Endometrium (tissue), 2 donors: ENCODE results near the gene BSND.

Experiments used
- FAIRE-seq: peaks from 2 replicates; lab custom pipeline; 2012; peaks lifted over from hg19 to GRCh38; lab: Jason Lieb, UNC
- donor health status: control.
- donor health status: control.

The BSND gene

GRCh38 chr1:55048453-55049270 lies 49.9 kb downstream of the BSND start:
- no peak for FAIRE-seq

- FAIRE-seq: no peak
Observed at GRCh38 chr1:55049271-55049913, 50.7 kb downstream of the BSND start.

DNA sequence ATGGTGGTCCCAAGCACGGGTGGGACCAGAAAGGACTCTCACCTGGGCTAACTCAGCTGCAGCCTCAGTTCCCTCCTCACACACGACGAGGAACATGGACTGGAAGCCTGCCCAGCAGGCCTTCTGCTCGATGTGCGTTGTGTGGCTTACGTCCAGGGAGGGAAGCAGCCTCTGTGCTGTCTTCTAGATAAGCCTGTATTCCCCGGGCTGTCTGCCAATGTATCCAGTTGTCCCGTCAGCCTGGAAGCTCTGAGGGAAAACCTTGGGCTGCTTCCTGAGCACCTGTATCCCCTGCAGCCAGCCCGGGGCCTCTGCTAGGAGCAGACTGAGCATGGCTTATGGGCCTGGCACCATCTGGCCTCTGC lies 51.2 kb downstream of the BSND start:
- FAIRE-seq: no peak

DNA sequence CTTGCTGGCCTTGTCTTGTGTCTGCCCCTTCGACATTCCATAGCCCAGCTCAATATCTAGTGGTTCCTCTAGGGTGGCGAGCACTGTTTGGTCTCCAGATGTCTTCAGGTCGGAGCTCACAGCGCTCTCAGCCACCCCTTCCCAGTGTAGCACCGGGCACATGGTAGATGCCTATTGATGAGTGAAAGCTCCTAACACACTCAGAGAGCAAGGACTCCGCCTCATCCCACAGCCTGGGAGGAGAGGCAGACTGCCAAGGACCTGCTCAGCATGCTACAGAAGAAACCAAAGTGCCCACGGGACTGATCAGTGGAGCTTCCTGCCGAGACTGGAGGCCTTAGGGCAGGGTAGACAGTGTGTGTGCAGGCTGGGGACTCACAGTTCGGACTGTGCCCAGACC lies 51.5 kb downstream of the BSND start:
- no peak for FAIRE-seq

- no peak for FAIRE-seq
Observed at GRCh38 chr1:55051169-55051568, 52.4 kb downstream of the BSND start.

DNA sequence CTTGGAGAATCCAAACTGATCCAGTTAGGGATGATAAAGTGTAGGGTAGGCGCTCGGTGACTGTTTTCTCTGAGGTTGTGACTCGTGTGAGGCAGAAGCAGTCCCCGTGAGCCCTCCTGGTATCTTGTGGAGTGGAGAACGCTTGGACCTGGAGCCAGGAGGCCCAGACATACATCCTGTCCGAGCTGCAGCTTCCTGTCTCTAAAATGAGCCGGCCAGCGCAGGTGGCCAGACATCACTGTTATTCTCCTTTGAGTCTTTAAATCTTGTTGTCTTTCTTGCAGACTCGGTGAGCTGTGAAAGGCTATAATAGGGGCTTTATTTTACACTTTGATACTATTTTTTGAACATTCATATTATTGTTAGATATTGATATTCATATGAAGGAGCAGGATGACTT lies 52.9 kb downstream of the BSND start:
- no peak for FAIRE-seq

- no peak for FAIRE-seq
Observed at GRCh38 chr1:55052221-55053142, 53.7 kb downstream of the BSND start.

- FAIRE-seq: no peak
Observed at GRCh38 chr1:55053265-55053954, 54.7 kb downstream of the BSND start.

DNA sequence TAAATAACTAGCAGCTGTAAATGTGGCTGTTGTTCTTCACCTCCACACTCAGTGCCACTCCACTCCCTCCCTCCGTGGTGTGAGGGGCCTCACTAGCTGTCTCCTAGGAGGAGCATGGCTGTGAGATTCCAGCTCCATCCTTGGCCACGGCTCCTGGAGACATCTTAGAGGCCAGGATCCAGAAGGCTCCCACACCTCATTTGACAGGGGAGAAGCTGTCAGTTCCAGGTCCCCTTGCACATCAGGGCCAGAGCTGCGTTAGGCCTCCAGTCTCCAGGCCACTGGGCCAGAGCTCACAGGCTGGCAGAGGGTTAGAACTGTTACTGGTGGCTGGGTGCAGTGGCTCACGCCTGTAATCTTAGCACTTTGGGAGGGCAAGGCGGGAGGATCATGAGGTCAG lies 55.7 kb downstream of the BSND start:
- no peak for FAIRE-seq

GRCh38 chr1:55055084-55055882 lies 56.5 kb downstream of the BSND start:
- FAIRE-seq: no peak

DNA sequence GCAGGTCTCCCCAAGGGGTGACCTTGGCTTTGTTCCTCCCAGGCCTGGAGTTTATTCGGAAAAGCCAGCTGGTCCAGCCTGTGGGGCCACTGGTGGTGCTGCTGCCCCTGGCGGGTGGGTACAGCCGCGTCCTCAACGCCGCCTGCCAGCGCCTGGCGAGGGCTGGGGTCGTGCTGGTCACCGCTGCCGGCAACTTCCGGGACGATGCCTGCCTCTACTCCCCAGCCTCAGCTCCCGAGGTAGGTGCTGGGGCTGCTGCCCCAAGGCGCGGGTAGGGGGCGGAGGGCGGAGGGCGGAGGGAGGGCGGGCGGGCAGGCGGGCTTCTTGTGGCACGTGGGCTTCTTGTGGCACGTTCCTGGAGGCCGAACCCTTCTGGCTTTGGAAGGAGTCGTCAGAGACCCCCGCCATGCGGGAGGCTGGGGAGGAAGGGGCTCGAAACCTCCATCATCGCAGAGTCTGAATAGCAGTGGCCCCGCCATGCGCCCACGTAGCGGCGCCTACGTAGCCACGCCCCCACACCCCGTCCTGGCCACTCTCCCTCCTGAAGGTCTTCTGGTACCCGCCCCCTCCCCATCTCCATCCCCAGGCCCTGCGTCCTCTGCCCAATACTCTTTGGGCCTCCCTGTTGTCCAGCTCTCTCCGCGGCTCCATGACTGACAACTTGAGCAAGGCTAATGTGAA lies 57.4 kb downstream of the BSND start:
- FAIRE-seq: no peak

- no peak for FAIRE-seq
Observed at GRCh38 chr1:55056632-55056992, 57.9 kb downstream of the BSND start.

DNA sequence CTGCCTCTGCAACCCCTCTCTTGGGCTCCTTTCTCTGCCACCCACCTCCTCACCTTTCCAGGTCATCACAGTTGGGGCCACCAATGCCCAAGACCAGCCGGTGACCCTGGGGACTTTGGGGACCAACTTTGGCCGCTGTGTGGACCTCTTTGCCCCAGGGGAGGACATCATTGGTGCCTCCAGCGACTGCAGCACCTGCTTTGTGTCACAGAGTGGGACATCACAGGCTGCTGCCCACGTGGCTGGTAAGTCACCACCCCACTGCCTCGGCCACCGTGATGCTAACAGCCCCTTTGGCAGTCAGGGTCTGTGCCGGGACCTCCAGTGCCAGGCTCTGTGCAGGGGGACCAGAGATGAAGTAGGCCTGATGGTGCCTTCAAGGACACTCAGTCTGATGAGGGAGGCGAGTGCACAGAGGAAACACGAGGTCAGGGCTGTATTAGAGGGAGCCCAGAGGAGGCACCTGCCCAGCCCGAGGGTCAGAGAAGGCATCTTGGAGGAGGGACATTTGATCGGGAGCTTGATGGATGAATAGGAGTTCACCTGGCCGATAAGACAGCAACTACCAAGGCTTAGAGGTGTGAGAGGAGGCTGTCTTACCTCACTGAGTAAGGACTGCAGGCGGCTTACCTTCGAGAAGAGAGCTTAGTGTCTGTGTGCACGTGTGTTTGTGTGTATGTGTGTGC lies 58.7 kb downstream of the BSND start:
- FAIRE-seq: no peak

- no peak for FAIRE-seq
Observed at GRCh38 chr1:55057956-55058298, 59.2 kb downstream of the BSND start.

- no peak for FAIRE-seq
Observed at GRCh38 chr1:55059302-55060132, 60.8 kb downstream of the BSND start.

GRCh38 chr1:55060133-55060999 lies 61.6 kb downstream of the BSND start:
- FAIRE-seq: no peak

DNA sequence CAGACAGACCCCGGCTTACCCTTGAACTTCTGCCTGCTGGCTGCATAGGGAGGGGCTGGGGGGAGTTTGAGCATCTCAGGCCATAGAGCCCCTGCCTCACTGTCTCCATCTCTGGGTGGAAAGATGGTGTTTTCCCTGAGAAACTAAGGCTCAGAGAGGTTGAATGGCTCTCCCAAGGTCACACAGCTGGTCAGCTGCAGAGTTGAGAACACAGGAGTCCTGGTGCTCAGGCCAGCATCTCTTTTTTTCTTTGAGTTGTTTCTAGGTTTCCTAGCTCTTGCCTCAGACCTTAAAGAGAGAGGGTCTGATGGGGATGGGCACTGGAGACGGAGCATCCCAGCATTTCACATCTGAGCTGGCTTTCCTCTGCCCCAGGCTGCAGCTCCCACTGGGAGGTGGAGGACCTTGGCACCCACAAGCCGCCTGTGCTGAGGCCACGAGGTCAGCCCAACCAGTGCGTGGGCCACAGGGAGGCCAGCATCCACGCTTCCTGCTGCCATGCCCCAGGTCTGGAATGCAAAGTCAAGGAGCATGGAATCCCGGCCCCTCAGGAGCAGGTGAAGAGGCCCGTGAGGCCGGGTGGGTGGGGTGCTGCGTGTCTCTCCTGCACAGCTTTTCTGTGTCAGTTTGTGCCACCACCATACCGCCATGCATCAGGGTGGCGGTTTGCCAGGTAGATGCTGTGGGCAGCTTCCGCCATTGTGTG lies 62.4 kb downstream of the BSND start:
- no peak for FAIRE-seq
